GM23338 (cell line): ENCODE data around the gene WSCD2.

Source experiments
- CREB1 ChIP-seq: fragments of 250-450 bp; sonication (Bioruptor Pico); IDR thresholded peaks from 2 replicates; pipeline ENCODE4 v1.5.0; 2020; ENCODE audit warnings: low read depth, mild to moderate bottlenecking, moderate library complexity
- EZH2 ChIP-seq: fragments of 200-600 bp; sonication (generic); IDR thresholded peaks from one replicate; pipeline ENCODE4 v1.8.0; 2017; ENCODE audit warnings: antibody characterized with exemption, mild to moderate bottlenecking, low read depth; ENCODE audit not compliant: unreplicated experiment
- JUNB ChIP-seq: IDR thresholded peaks from one replicate; pipeline ENCODE4 v1.6.1; 2016; ENCODE audit warnings: antibody characterized with exemption; ENCODE audit not compliant: unreplicated experiment
- POLR2AphosphoS5 ChIP-seq: IDR thresholded peaks from 2 replicates; pipeline ENCODE4 v1.6.1; 2016; ENCODE audit warnings: antibody characterized with exemption, low read depth
- TF ChIP-seq, protein P1 (sequence below), 2 experiments: fragments of 200-600 bp in 1 of 2; sonication (generic) in 1 of 2; conservative IDR thresholded peaks; 2 replicates each; pipeline versions ENCODE4 v1.5.1 to v1.6.1; 2016 to 2017; ENCODE audit warnings: antibody characterized with exemption in 2 of 2, low read depth in 2 of 2, mild to moderate bottlenecking in 2 of 2, moderate library complexity in 1 of 2
- TF ChIP-seq, protein P2 (sequence below): IDR thresholded peaks from one replicate; pipeline ENCODE4 v1.6.1; 2018; ENCODE audit warnings: antibody characterized with exemption; ENCODE audit not compliant: unreplicated experiment
- TF ChIP-seq, protein P3 (sequence below): fragments of 250-450 bp; sonication (Bioruptor Pico); IDR thresholded peaks from 2 replicates; pipeline ENCODE4 v1.5.0; 2020; ENCODE audit warnings: mild to moderate bottlenecking, moderate library complexity

DNA sequence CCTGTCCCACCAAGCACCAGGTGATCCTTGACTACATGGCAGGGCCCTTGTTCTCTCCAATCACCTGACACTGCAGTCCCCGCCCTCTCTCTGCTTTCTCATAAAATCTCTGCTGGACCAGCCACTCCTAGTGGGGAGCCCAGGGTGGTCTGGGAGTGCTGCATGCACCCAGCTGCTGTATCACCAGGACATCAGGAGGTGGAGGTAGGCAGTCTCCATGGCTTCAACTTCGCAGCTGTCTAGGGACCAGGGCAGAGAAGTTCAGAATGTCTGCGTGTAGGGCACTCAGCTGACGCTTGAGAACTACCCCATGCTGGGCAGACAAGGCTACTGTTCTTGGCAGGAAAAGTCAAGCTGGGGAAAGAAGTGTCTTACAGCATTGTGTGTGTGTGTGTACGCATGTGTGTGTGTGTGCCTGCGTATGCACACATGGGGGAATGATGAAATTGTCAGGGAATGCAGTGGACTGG lies 2.6 kb downstream of the WSCD2 start:
- TF ChIP-seq EZH2 (no peak), JUNB (no peak), POLR2AphosphoS5 (no peak), CREB1 (no peak)
- TF ChIP-seq, protein P1, sequence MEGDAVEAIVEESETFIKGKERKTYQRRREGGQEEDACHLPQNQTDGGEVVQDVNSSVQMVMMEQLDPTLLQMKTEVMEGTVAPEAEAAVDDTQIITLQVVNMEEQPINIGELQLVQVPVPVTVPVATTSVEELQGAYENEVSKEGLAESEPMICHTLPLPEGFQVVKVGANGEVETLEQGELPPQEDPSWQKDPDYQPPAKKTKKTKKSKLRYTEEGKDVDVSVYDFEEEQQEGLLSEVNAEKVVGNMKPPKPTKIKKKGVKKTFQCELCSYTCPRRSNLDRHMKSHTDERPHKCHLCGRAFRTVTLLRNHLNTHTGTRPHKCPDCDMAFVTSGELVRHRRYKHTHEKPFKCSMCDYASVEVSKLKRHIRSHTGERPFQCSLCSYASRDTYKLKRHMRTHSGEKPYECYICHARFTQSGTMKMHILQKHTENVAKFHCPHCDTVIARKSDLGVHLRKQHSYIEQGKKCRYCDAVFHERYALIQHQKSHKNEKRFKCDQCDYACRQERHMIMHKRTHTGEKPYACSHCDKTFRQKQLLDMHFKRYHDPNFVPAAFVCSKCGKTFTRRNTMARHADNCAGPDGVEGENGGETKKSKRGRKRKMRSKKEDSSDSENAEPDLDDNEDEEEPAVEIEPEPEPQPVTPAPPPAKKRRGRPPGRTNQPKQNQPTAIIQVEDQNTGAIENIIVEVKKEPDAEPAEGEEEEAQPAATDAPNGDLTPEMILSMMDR (conservative IDR thresholded peaks at IDR 0.05; ENCODE audit: low read depth in 2 of 2): no peak
- TF ChIP-seq, protein P2, sequence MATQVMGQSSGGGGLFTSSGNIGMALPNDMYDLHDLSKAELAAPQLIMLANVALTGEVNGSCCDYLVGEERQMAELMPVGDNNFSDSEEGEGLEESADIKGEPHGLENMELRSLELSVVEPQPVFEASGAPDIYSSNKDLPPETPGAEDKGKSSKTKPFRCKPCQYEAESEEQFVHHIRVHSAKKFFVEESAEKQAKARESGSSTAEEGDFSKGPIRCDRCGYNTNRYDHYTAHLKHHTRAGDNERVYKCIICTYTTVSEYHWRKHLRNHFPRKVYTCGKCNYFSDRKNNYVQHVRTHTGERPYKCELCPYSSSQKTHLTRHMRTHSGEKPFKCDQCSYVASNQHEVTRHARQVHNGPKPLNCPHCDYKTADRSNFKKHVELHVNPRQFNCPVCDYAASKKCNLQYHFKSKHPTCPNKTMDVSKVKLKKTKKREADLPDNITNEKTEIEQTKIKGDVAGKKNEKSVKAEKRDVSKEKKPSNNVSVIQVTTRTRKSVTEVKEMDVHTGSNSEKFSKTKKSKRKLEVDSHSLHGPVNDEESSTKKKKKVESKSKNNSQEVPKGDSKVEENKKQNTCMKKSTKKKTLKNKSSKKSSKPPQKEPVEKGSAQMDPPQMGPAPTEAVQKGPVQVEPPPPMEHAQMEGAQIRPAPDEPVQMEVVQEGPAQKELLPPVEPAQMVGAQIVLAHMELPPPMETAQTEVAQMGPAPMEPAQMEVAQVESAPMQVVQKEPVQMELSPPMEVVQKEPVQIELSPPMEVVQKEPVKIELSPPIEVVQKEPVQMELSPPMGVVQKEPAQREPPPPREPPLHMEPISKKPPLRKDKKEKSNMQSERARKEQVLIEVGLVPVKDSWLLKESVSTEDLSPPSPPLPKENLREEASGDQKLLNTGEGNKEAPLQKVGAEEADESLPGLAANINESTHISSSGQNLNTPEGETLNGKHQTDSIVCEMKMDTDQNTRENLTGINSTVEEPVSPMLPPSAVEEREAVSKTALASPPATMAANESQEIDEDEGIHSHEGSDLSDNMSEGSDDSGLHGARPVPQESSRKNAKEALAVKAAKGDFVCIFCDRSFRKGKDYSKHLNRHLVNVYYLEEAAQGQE: no peak
- TF ChIP-seq, protein P3, sequence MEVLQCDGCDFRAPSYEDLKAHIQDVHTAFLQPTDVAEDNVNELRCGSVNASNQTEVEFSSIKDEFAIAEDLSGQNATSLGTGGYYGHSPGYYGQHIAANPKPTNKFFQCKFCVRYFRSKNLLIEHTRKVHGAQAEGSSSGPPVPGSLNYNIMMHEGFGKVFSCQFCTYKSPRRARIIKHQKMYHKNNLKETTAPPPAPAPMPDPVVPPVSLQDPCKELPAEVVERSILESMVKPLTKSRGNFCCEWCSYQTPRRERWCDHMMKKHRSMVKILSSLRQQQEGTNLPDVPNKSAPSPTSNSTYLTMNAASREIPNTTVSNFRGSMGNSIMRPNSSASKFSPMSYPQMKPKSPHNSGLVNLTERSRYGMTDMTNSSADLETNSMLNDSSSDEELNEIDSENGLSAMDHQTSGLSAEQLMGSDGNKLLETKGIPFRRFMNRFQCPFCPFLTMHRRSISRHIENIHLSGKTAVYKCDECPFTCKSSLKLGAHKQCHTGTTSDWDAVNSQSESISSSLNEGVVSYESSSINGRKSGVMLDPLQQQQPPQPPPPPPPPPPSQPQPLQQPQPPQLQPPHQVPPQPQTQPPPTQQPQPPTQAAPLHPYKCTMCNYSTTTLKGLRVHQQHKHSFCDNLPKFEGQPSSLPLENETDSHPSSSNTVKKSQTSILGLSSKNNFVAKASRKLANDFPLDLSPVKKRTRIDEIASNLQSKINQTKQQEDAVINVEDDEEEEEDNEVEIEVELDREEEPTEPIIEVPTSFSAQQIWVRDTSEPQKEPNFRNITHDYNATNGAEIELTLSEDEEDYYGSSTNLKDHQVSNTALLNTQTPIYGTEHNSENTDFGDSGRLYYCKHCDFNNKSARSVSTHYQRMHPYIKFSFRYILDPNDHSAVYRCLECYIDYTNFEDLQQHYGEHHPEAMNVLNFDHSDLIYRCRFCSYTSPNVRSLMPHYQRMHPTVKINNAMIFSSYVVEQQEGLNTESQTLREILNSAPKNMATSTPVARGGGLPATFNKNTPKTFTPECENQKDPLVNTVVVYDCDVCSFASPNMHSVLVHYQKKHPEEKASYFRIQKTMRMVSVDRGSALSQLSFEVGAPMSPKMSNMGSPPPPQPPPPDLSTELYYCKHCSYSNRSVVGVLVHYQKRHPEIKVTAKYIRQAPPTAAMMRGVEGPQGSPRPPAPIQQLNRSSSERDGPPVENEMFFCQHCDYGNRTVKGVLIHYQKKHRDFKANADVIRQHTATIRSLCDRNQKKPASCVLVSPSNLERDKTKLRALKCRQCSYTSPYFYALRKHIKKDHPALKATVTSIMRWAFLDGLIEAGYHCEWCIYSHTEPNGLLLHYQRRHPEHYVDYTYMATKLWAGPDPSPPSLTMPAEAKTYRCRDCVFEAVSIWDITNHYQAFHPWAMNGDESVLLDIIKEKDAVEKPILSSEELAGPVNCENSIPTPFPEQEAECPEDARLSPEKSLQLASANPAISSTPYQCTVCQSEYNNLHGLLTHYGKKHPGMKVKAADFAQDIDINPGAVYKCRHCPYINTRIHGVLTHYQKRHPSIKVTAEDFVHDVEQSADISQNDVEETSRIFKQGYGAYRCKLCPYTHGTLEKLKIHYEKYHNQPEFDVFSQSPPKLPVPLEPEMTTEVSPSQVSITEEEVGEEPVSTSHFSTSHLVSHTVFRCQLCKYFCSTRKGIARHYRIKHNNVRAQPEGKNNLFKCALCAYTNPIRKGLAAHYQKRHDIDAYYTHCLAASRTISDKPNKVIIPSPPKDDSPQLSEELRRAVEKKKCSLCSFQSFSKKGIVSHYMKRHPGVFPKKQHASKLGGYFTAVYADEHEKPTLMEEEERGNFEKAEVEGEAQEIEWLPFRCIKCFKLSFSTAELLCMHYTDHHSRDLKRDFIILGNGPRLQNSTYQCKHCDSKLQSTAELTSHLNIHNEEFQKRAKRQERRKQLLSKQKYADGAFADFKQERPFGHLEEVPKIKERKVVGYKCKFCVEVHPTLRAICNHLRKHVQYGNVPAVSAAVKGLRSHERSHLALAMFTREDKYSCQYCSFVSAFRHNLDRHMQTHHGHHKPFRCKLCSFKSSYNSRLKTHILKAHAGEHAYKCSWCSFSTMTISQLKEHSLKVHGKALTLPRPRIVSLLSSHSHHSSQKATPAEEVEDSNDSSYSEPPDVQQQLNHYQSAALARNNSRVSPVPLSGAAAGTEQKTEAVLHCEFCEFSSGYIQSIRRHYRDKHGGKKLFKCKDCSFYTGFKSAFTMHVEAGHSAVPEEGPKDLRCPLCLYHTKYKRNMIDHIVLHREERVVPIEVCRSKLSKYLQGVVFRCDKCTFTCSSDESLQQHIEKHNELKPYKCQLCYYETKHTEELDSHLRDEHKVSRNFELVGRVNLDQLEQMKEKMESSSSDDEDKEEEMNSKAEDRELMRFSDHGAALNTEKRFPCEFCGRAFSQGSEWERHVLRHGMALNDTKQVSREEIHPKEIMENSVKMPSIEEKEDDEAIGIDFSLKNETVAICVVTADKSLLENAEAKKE (CRISPR knock-in tag): no peak
